H1 (cell line): ENCODE data around the gene ADCK1. TPM values are rescaled to one million over a fixed set of nuclear protein-coding genes. Genes with fewer than 3 reads are reported as not detected.

Experiments used
- CTCF ChIA-PET: fragments of 300-600 bp; sonication (Branson Sonifier 250); formaldehyde crosslinking; loops from one replicate; lab custom pipeline; 2021; ENCODE audit not compliant: partially characterized antibody; lab: Charles Lee
- POLR2A ChIA-PET: fragments of 300-600 bp; sonication (Branson Sonifier 250); formaldehyde crosslinking; loops from one replicate; lab custom pipeline; 2021; ENCODE audit warnings: inconsistent platforms; ENCODE audit not compliant: partially characterized antibody; lab: Charles Lee
- DNase-seq, 2 experiments: peaks; one replicate each; pipeline versions ENCODE4 v3.0.0 to v3.0.0-alpha.2; 2010 to 2022; ENCODE audit warnings: low spot score in 2 of 2, low read depth in 1 of 2, mixed read lengths in 1 of 2
- FAIRE-seq: peaks from 2 replicates; lab custom pipeline; 2011; peaks lifted over from hg19 to GRCh38; lab: Jason Lieb, UNC
- H2AFZ ChIP-seq: 2 replicates; pipeline ENCODE4 v1.8.1; 2012; ENCODE audit warnings: low read length, inconsistent platforms
- H2AK5ac ChIP-seq: 2 replicates; pipeline ENCODE4 v1.6.1; 2013; ENCODE audit warnings: low read depth, low read length
- H2BK120ac ChIP-seq: replicated peaks from 2 replicates; pipeline ENCODE3; 2013; ENCODE audit warnings: low read depth, low read length, inconsistent platforms
- H2BK12ac ChIP-seq: 2 replicates; pipeline ENCODE4 v1.6.1; 2013; ENCODE audit warnings: low read depth, low read length
- H2BK15ac ChIP-seq: 2 replicates; pipeline ENCODE4 v1.6.1; 2013; ENCODE audit warnings: low read length
- H2BK20ac ChIP-seq: 2 replicates; pipeline ENCODE4 v1.6.1; 2013; ENCODE audit warnings: low read length
- H2BK5ac ChIP-seq: 2 replicates; pipeline ENCODE4 v1.6.1; 2013; ENCODE audit warnings: low read depth, low read length
- H3K14ac ChIP-seq: 2 replicates; pipeline ENCODE4 v1.6.1; 2013; ENCODE audit warnings: inconsistent platforms; ENCODE audit not compliant: insufficient read length
- H3K18ac ChIP-seq: 2 replicates; pipeline ENCODE4 v1.6.1; 2013; ENCODE audit warnings: low read length; ENCODE audit errors: extremely low read depth
- H3K23ac ChIP-seq: 2 replicates; pipeline ENCODE4 v1.6.1; 2013; ENCODE audit warnings: inconsistent platforms; ENCODE audit not compliant: insufficient read length
- H3K23me2 ChIP-seq: 2 replicates; pipeline ENCODE4 v1.6.1; 2013; ENCODE audit warnings: low read depth, low read length
- H3K27ac ChIP-seq: 2 replicates; pipeline ENCODE4 v1.6.1; 2011; ENCODE audit warnings: low read depth, low read length, inconsistent platforms
- H3K27me3 ChIP-seq, 4 experiments: replicated peaks in 1 of 4; 1 replicate in 1 of 4; 2 replicates in 3 of 4; pipeline versions ENCODE4 v1.6.1 to v1.8.1; 2011 to 2013; ENCODE audit warnings: low read length in 3 of 4, mild to moderate bottlenecking in 3 of 4, inconsistent platforms in 2 of 4, mixed read lengths in 2 of 4, moderate library complexity in 1 of 4; ENCODE audit not compliant: control insufficient read depth in 3 of 4, insufficient read depth in 3 of 4; ENCODE audit errors: extremely low read depth in 1 of 4
- H3K36me3 ChIP-seq, 4 experiments: 2 replicates each; pipeline versions ENCODE4 v1.6.1 to v1.8.1; 2011 to 2013; ENCODE audit warnings: mild to moderate bottlenecking in 4 of 4, low read length in 3 of 4, moderate library complexity in 2 of 4, control low read depth in 1 of 4, inconsistent platforms in 1 of 4; ENCODE audit not compliant: insufficient read depth in 4 of 4, control insufficient read depth in 2 of 4
- H3K4ac ChIP-seq: replicated peaks from 2 replicates; pipeline ENCODE3; 2013; ENCODE audit warnings: low read length, low read depth, mixed read lengths, inconsistent platforms; ENCODE audit not compliant: insufficient read length
- H3K4me1 ChIP-seq, 4 experiments: replicated peaks in 1 of 4; 1 replicate in 1 of 4; 2 replicates in 3 of 4; pipeline versions ENCODE4 v1.6.1 to v1.8.1; 2011 to 2013; ENCODE audit warnings: low read length in 3 of 4, inconsistent platforms in 2 of 4, mixed read lengths in 1 of 4; ENCODE audit not compliant: insufficient read depth in 4 of 4, control insufficient read depth in 3 of 4
- H3K4me2 ChIP-seq, 2 experiments: 2 replicates each; pipeline versions ENCODE4 v1.6.1 to v1.8.1; 2011 to 2013; ENCODE audit warnings: low read depth in 2 of 2, low read length in 2 of 2, control low read depth in 1 of 2, inconsistent platforms in 1 of 2, mild to moderate bottlenecking in 1 of 2; ENCODE audit not compliant: insufficient read depth in 1 of 2
- H3K4me3 ChIP-seq, 4 experiments: fragments of 200-600, 300-600 bp in 1 of 4; sonication (generic), shearing (Covaris generic), sonication (Bioruptor Twin) in 1 of 4; 2 replicates each; pipeline versions ENCODE4 v1.5.1 to v1.8.1; 2011 to 2016; ENCODE audit warnings: low read length in 4 of 4, low read depth in 3 of 4, control low read depth in 2 of 4, inconsistent platforms in 2 of 4, mild to moderate bottlenecking in 2 of 4, mixed read lengths in 1 of 4, moderate library complexity in 1 of 4; ENCODE audit not compliant: insufficient read depth in 2 of 4; ENCODE audit errors: extremely low read depth in 1 of 4
- H3K56ac ChIP-seq: replicated peaks from 2 replicates; pipeline ENCODE3; 2013; ENCODE audit warnings: low read depth, mild to moderate bottlenecking, mixed read lengths, low read length, inconsistent platforms; ENCODE audit not compliant: insufficient read length
- H3K79me1 ChIP-seq: 2 replicates; pipeline ENCODE4 v1.6.1; 2013; ENCODE audit warnings: low read depth, low read length, control low read depth
- H3K79me2 ChIP-seq, 2 experiments: 2 replicates each; pipeline versions ENCODE4 v1.6.1 to v1.8.1; 2012 to 2013; ENCODE audit warnings: low read length in 2 of 2, mild to moderate bottlenecking in 2 of 2, inconsistent platforms in 1 of 2; ENCODE audit not compliant: insufficient read depth in 2 of 2, control insufficient read depth in 1 of 2
- H3K9ac ChIP-seq, 4 experiments: replicated peaks in 1 of 4; 1 replicate in 1 of 4; 2 replicates in 3 of 4; pipeline versions ENCODE4 v1.6.1 to v1.8.1; 2011 to 2013; ENCODE audit warnings: low read depth in 3 of 4, low read length in 3 of 4, control low read depth in 2 of 4, mild to moderate bottlenecking in 2 of 4, moderate library complexity in 2 of 4, inconsistent platforms in 1 of 4; ENCODE audit errors: extremely low read depth in 1 of 4
- H3K9me3 ChIP-seq, 2 experiments: 2 replicates each; pipeline versions ENCODE4 v1.6.1 to v1.8.1; 2012 to 2013; ENCODE audit warnings: mild to moderate bottlenecking in 2 of 2, moderate library complexity in 2 of 2, control low read depth in 1 of 2, inconsistent platforms in 1 of 2, low read depth in 1 of 2, low read length in 1 of 2, mixed read lengths in 1 of 2; ENCODE audit not compliant: insufficient read depth in 2 of 2
- H4K20me1 ChIP-seq, 2 experiments: replicated peaks in 1 of 2; 2 replicates each; pipeline versions ENCODE3 to v1.8.1; 2011 to 2013; ENCODE audit warnings: inconsistent platforms in 2 of 2, low read length in 2 of 2, mild to moderate bottlenecking in 1 of 2; ENCODE audit not compliant: insufficient read depth in 2 of 2, control insufficient read depth in 1 of 2
- H4K5ac ChIP-seq: 2 replicates; pipeline ENCODE4 v1.6.1; 2013; ENCODE audit warnings: low read length, low read depth, mixed read lengths, inconsistent platforms; ENCODE audit not compliant: insufficient read length
- H4K8ac ChIP-seq: 2 replicates; pipeline ENCODE4 v1.8.0; 2013; ENCODE audit warnings: mild to moderate bottlenecking, moderate library complexity, low read length, inconsistent platforms; ENCODE audit not compliant: insufficient read depth; ENCODE audit errors: extremely low read depth
- H4K91ac ChIP-seq: replicated peaks from 2 replicates; pipeline ENCODE3; 2013; ENCODE audit warnings: low read length, mixed read lengths, inconsistent platforms; ENCODE audit not compliant: insufficient read length
- ASH2L ChIP-seq: fragments of 200-600, 300-600 bp; sonication (generic); IDR thresholded peaks from one replicate; pipeline ENCODE4 v1.7.1; 2017; ENCODE audit warnings: low read length
- BRCA1 ChIP-seq: IDR thresholded peaks from 2 replicates; pipeline ENCODE4 v1.6.1; 2012; ENCODE audit warnings: low read depth, low read length, improper control_type of control experiment
- CBX5 ChIP-seq: fragments of 300-800, 300-1000 bp; sonication (generic); IDR thresholded peaks from 2 replicates; pipeline ENCODE4 v1.7.1; 2016; ENCODE audit warnings: antibody characterized with exemption, low read length, low read depth
- CBX8 ChIP-seq: fragments of 300-800, 300-1000 bp; sonication (generic); IDR thresholded peaks from 2 replicates; pipeline ENCODE4 v1.7.1; 2016; ENCODE audit warnings: low read depth, low read length, borderline replicate concordance
- GTF2F1 ChIP-seq: IDR thresholded peaks from 2 replicates; pipeline ENCODE4 v1.6.1; 2012; ENCODE audit warnings: low read depth, low read length, improper control_type of control experiment, borderline replicate concordance
- JUN ChIP-seq: IDR thresholded peaks from 2 replicates; pipeline ENCODE4 v1.6.1; 2011; ENCODE audit warnings: low read depth, mild to moderate bottlenecking, improper control_type of control experiment, low read length
- SIRT6 ChIP-seq: IDR thresholded peaks from one replicate; pipeline ENCODE4 v1.7.1; 2012; ENCODE audit warnings: low read length, inconsistent platforms
- TAF7 ChIP-seq: optimal IDR thresholded peaks from 2 replicates; pipeline ENCODE3; 2011; ENCODE audit warnings: low read depth, mild to moderate bottlenecking, inconsistent platforms, low read length, moderate library complexity, borderline replicate concordance
- TBP ChIP-seq: IDR thresholded peaks from 2 replicates; pipeline ENCODE4 v1.6.1; 2011; ENCODE audit warnings: low read depth, low read length, improper control_type of control experiment
- WGBS, 2 experiments: shearing (Covaris generic) in 1 of 2; methylation state at CpG; one replicate each; pipeline versions ENCODE4 v1.1.6 to v1.1.7; 2013 to 2015; ENCODE audit warnings: low lambda C conversion rate in 2 of 2, mixed read lengths in 2 of 2, inconsistent platforms in 1 of 2, low coverage in 1 of 2, missing lambda C conversion rate in 1 of 2; ENCODE audit not compliant: insufficient replicate concordance in 2 of 2, insufficient coverage in 1 of 2, insufficient read length in 1 of 2; ENCODE audit errors: extremely low coverage in 1 of 2, missing lambda C conversion rate in 1 of 2; 5-methylcytosine and 5-hydroxymethylcytosine counted together
- polyA plus RNA-seq, 7 experiments: library from polyadenylated mRNA; depleted of rRNA in 3 of 7; stranded (reverse) in 5 of 7; unstranded in 2 of 7; fragments of >200 nt in 5 of 7; fragments of 200-250 nt in 2 of 7; gene quantifications; 1 replicate in 5 of 7; 2 replicates in 1 of 7; 4 replicates in 1 of 7; pipeline versions ENCODE4 v1.2.1 to v1.2.3, GENCODE V29; 2011 to 2013; ENCODE audit warnings: missing spikeins in 2 of 7, mixed read lengths in 2 of 7
- total RNA-seq: library from RNA; stranded (reverse); fragmentation: NEBNext Ultra II Directional; extraction: Animal tissue kit (Norgen Biotek cat#: 25700); gene quantifications from 2 replicates; pipeline ENCODE4 v1.2.1, GENCODE V29; 2021
- TF ChIP-seq, protein P1 (sequence below): IDR thresholded peaks from 2 replicates; pipeline ENCODE4 v1.6.1; 2012; ENCODE audit warnings: low read length, inconsistent platforms
- TF ChIP-seq, protein P2 (sequence below), 3 experiments: IDR thresholded peaks; 1 replicate in 2 of 3; 2 replicates in 1 of 3; pipeline versions ENCODE4 v1.5.1 to v1.6.1; 2011; ENCODE audit warnings: low read length in 3 of 3, mild to moderate bottlenecking in 3 of 3, inconsistent platforms in 2 of 3, low read depth in 1 of 3, moderate library complexity in 1 of 3; ENCODE audit not compliant: insufficient read depth in 1 of 3; ENCODE audit errors: control extremely low read depth in 1 of 3

ADCK1 gene
- total and polyA plus RNA-seq, 2 of the 8 experiments (the other 6 are each of a cell fraction or from before 2014, with no cell fraction given) = 11.0 to 16.8 TPM

DNA sequence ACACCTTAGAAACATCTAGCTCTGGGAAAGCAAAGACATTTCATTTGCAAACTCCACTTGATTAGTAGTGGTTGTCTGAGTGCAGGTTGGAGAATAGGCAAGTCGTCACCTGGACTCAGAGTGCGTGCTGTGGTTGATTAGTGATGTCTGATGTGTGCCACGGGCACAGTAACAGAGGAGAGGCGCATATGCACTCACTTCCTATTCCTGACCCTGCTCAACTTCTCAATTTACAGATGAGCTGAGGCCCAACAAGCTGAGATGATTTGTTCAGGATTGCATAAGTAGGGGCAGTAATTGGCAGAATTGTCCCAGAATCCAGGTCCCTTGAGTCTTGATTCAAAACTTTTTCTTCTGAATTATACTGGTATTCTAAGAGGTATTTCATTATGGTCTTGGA, 44.9 kb downstream of the ADCK1 start:
- Histone ChIP-seq H3K18ac (no peak overlapping the region), H3K4me1 (no peaks in the 10 kb centered on the region), H3K14ac (no peak overlapping the region), H4K91ac (no peak overlapping the region), H3K56ac (no peak overlapping the region), H3K27me3 (no peaks in the 10 kb centered on the region), H4K8ac (no peak overlapping the region), H3K36me3 (no peaks in the 10 kb centered on the region), H3K9me3 (no peaks in the 10 kb centered on the region), H2AK5ac (no peak overlapping the region), H3K23me2 (no peaks in the 10 kb centered on the region), H2BK15ac (no peak overlapping the region), H3K23ac (no peak overlapping the region), H3K4me2 (no peak overlapping the region), H2BK5ac (no peak overlapping the region), H4K20me1 (no peaks in the 10 kb centered on the region), H3K4me3 (no peak overlapping the region), H4K5ac (no peak overlapping the region), H2BK120ac (no peak overlapping the region), H3K9ac (no peak overlapping the region), H2AFZ (no peak overlapping the region), H3K79me2 (no peaks in the 10 kb centered on the region), H3K27ac (no peak overlapping the region), H3K79me1 (no peaks in the 10 kb centered on the region), H2BK12ac (no peak overlapping the region), H3K4ac (no peak overlapping the region), H2BK20ac (no peak overlapping the region)
- CTCF ChIA-PET = interaction anchor here (1.3 to 2.2 kb wide), 2 partner anchors 18 to 25 kb away, joined by 3 to 13 read pairs; no protein-coding TSS in a partner anchor
- POLR2A ChIA-PET = no interaction called here
- WGBS, 2 experiments = 62% methylated on average over 4 of the region's 4 CpGs; no CpG with 5 or more reads in 1 of the 2 experiments
- DNase-seq (no peak), FAIRE-seq (no peak)
- TF ChIP-seq CBX8 (no peak), ASH2L (no peak), GTF2F1 (no peak), SIRT6 (no peak), CBX5 (no peak), TAF7 (no peak), BRCA1 (no peak), JUN (no peak), TBP (no peak)
- TF ChIP-seq, protein P1, sequence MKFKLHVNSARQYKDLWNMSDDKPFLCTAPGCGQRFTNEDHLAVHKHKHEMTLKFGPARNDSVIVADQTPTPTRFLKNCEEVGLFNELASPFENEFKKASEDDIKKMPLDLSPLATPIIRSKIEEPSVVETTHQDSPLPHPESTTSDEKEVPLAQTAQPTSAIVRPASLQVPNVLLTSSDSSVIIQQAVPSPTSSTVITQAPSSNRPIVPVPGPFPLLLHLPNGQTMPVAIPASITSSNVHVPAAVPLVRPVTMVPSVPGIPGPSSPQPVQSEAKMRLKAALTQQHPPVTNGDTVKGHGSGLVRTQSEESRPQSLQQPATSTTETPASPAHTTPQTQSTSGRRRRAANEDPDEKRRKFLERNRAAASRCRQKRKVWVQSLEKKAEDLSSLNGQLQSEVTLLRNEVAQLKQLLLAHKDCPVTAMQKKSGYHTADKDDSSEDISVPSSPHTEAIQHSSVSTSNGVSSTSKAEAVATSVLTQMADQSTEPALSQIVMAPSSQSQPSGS = no peak
- TF ChIP-seq, protein P2, sequence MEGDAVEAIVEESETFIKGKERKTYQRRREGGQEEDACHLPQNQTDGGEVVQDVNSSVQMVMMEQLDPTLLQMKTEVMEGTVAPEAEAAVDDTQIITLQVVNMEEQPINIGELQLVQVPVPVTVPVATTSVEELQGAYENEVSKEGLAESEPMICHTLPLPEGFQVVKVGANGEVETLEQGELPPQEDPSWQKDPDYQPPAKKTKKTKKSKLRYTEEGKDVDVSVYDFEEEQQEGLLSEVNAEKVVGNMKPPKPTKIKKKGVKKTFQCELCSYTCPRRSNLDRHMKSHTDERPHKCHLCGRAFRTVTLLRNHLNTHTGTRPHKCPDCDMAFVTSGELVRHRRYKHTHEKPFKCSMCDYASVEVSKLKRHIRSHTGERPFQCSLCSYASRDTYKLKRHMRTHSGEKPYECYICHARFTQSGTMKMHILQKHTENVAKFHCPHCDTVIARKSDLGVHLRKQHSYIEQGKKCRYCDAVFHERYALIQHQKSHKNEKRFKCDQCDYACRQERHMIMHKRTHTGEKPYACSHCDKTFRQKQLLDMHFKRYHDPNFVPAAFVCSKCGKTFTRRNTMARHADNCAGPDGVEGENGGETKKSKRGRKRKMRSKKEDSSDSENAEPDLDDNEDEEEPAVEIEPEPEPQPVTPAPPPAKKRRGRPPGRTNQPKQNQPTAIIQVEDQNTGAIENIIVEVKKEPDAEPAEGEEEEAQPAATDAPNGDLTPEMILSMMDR (IDR thresholded peaks at IDR 0.05; ENCODE audit: control extremely low read depth in 1 of 3, insufficient read depth in 1 of 3, low read depth in 1 of 3, low read length in 3 of 3) = no peak
